ENCODE measurements around the gene PFKFB3. TPM values are rescaled to one million over a fixed set of nuclear protein-coding genes. Genes with fewer than 3 reads are reported as not detected.
"Not testable (repeated sequence)": the region's sequence is repeated elsewhere in the genome, so short reads cannot be mapped to it uniquely, and the experiment has no call there.

Gene PFKFB3
- total RNA-seq, 1 donor, result 19.2 TPM

DNA sequence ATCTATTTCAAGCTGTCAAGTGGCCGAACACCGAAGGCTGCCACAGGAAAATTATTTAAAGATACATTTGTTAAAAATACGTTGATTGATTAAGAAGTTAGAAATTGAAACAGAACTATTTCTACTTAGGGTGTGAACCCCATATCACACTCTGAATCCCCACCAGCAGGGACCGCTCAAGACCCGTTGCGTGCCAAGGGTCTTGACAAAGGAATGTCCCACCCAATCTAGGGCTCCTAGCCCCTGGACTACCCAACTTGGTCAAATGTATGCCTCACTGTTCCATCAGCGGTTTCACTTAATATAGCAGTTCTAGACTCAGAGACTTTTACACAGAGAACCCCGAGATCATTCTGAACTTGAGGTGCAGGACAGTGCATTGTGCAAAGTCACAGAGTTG is 11.6 kb upstream of the PFKFB3 start:
- H3K27me3 ChIP-seq (ENCODE audit: insufficient read depth, low read length), result no peaks in the 10 kb centered on the region
- H3K4me2 ChIP-seq (ENCODE audit: insufficient read depth, low read length), result no peak overlapping the region
- no peaks in the 10 kb centered on the region for H3K79me2 ChIP-seq (ENCODE audit: insufficient read depth, low read length)
- no peak overlapping the region for H2AFZ ChIP-seq (ENCODE audit: low read length)
- no peak overlapping the region for H3K4me3 ChIP-seq (ENCODE audit: insufficient read depth, low read length)
- DNase-seq (ENCODE audit: insufficient read length, low spot score, missing footprints), result no peak
- peaks cover 18% of the 10 kb centered on the region for H3K4me1 ChIP-seq (ENCODE audit: insufficient read depth, low read length)
- H3K36me3 ChIP-seq (ENCODE audit: insufficient read depth, low read length), result no peaks in the 10 kb centered on the region
- H3K27ac ChIP-seq (ENCODE audit: low read depth, low read length), result no peak overlapping the region
- H4K20me1 ChIP-seq (ENCODE audit: insufficient read depth, low read length), result peaks cover 16% of the 10 kb centered on the region
- TF ChIP-seq, protein P1, sequence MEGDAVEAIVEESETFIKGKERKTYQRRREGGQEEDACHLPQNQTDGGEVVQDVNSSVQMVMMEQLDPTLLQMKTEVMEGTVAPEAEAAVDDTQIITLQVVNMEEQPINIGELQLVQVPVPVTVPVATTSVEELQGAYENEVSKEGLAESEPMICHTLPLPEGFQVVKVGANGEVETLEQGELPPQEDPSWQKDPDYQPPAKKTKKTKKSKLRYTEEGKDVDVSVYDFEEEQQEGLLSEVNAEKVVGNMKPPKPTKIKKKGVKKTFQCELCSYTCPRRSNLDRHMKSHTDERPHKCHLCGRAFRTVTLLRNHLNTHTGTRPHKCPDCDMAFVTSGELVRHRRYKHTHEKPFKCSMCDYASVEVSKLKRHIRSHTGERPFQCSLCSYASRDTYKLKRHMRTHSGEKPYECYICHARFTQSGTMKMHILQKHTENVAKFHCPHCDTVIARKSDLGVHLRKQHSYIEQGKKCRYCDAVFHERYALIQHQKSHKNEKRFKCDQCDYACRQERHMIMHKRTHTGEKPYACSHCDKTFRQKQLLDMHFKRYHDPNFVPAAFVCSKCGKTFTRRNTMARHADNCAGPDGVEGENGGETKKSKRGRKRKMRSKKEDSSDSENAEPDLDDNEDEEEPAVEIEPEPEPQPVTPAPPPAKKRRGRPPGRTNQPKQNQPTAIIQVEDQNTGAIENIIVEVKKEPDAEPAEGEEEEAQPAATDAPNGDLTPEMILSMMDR (IDR thresholded peaks at IDR 0.05; ENCODE audit: extremely low read depth, low read depth, low read length), result no peak
- no peaks in the 10 kb centered on the region for H3K9me3 ChIP-seq (ENCODE audit: low read depth, low read length)

DNA sequence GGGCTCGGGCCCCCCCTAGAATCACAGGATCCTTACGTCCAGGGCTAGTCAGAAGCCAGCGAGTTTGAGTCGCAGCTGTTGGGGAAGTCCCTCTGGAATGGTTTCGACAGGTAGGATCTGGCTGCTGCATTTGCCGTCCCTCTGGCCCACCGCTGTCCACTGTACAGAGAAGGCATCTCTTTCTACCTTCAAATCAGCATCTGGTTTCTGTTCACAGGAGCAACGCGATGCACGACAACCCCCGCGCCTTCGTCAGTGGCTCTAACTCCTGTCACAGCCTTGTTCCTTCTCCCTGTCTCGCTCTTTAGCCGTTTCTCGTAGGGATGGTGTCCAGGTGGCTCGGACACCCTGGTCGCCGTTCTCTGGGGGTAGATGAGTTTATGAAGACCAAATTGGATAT is 11.2 kb upstream of the PFKFB3 start:
- Histone ChIP-seq H2AFZ (ENCODE audit: low read length) (no peak overlapping the region), H3K9me3 (ENCODE audit: low read depth, low read length) (no peaks in the 10 kb centered on the region), H3K4me2 (ENCODE audit: insufficient read depth, low read length) (peak overlapping the region; percentile 59), H3K79me2 (ENCODE audit: insufficient read depth, low read length) (no peaks in the 10 kb centered on the region), H3K27ac (ENCODE audit: low read depth, low read length) (no peak overlapping the region), H4K20me1 (ENCODE audit: insufficient read depth, low read length) (peaks cover 16% of the 10 kb centered on the region), H3K27me3 (ENCODE audit: insufficient read depth, low read length) (no peaks in the 10 kb centered on the region), H3K36me3 (ENCODE audit: insufficient read depth, low read length) (no peaks in the 10 kb centered on the region), H3K4me1 (ENCODE audit: insufficient read depth, low read length) (peaks cover 18% of the 10 kb centered on the region), H3K4me3 (ENCODE audit: insufficient read depth, low read length) (no peak overlapping the region)
- TF ChIP-seq, protein P1 (IDR thresholded peaks at IDR 0.05; ENCODE audit: extremely low read depth, low read depth, low read length), result no peak
- no peak for DNase-seq (ENCODE audit: insufficient read length, low spot score, missing footprints)

DNA sequence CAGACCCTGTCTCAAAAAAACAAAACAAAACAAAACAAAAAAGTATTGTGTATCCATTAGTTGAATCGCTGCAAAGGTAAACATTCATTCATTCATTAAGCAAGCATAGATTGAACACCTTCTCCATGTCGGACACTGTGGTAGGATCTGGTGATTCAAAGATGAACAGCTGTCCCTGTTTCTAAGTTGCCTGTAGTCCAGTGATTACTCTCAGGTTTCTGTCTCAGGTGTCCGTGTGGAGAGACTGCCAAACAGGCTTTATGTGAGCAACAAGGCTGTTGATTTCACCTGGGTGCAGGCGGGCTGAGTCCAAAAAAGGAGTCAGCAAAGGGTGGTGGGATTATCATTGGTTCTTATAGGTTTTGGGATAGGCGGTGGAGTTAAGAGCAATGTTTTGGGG is 9.4 kb upstream of the PFKFB3 start:
- not testable (repeated sequence) for H3K27ac ChIP-seq (ENCODE audit: low read depth, low read length); DNase-seq (ENCODE audit: insufficient read length, low spot score, missing footprints); H3K9me3 ChIP-seq (ENCODE audit: low read depth, low read length); H3K79me2 ChIP-seq (ENCODE audit: insufficient read depth, low read length); H3K4me2 ChIP-seq (ENCODE audit: insufficient read depth, low read length); H3K27me3 ChIP-seq (ENCODE audit: insufficient read depth, low read length); H3K4me3 ChIP-seq (ENCODE audit: insufficient read depth, low read length); H3K36me3 ChIP-seq (ENCODE audit: insufficient read depth, low read length); H2AFZ ChIP-seq (ENCODE audit: low read length)
- H4K20me1 ChIP-seq (ENCODE audit: insufficient read depth, low read length), result peaks cover 16% of the 10 kb centered on the region
- peaks cover 18% of the 10 kb centered on the region for H3K4me1 ChIP-seq (ENCODE audit: insufficient read depth, low read length)

DNA sequence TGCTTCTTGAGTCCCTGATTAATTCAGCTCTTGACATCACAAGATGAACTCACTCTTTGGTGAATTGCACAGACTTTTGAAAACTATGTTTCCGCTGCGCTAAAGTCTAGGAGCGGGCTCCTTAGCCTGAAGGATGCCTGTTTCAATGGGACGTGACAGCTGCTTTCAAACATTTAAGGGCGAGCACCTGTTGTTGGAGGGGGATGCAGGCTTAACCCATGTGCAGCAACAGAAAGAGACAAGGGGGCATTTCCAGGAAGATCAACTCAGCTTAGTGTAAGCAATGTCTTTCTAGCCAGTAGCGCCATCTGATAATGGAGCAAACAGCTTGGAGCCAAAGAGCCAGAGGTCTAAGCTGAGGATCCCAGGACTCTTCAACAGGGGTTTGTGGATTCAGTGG is 8.4 kb upstream of the PFKFB3 start:
- no peak for DNase-seq (ENCODE audit: insufficient read length, low spot score, missing footprints)
- Histone ChIP-seq H2AFZ (ENCODE audit: low read length) (no peak overlapping the region), H3K9me3 (ENCODE audit: low read depth, low read length) (no peaks in the 10 kb centered on the region), H3K27ac (ENCODE audit: low read depth, low read length) (no peak overlapping the region), H3K36me3 (ENCODE audit: insufficient read depth, low read length) (no peaks in the 10 kb centered on the region), H3K27me3 (ENCODE audit: insufficient read depth, low read length) (no peaks in the 10 kb centered on the region), H4K20me1 (ENCODE audit: insufficient read depth, low read length) (peaks cover 16% of the 10 kb centered on the region), H3K4me3 (ENCODE audit: insufficient read depth, low read length) (no peak overlapping the region), H3K79me2 (ENCODE audit: insufficient read depth, low read length) (no peaks in the 10 kb centered on the region), H3K4me2 (ENCODE audit: insufficient read depth, low read length) (no peak overlapping the region), H3K4me1 (ENCODE audit: insufficient read depth, low read length) (peaks cover 18% of the 10 kb centered on the region)
- TF ChIP-seq, protein P1 (IDR thresholded peaks at IDR 0.05; ENCODE audit: extremely low read depth, low read depth, low read length), result no peak

Measured in osteoblast (primary cell).